Measurements from ENCODE around the gene VAV1. TPM values are rescaled to one million over a fixed set of nuclear protein-coding genes. Genes with fewer than 3 reads are reported as not detected.
A peak's percentile ranks its signal among the peaks of the same experiment; 100 is the strongest.

The VAV1 gene
- total and polyA plus RNA-seq, 8 donors: 1.7 to 130 (median 3.9) TPM

- Histone ChIP-seq H3K27me3 (peaks cover 0 to 16% (median 0%) of the 10 kb centered on the region in 3 donors), H3K9me3 (no peaks in the 10 kb centered on the region), H3K4me3 (no peak overlapping the region), H3K4me1 (no peaks in the 10 kb centered on the region), H3K36me3 (peaks cover 0 to 23% (median 0%) of the 10 kb centered on the region in 4 donors), H3K27ac (no peak overlapping the region)
- TF ChIP-seq POLR2A (IDR thresholded peaks at IDR 0.05): no peak
- TF ChIP-seq CTCF (IDR thresholded peaks at IDR 0.05): no peak
- no peak for TF ChIP-seq POLR2AphosphoS5 (IDR thresholded peaks at IDR 0.05)
- TF ChIP-seq EP300 (IDR thresholded peaks at IDR 0.05): no peak
- intact Hi-C loops (cut with DNase I; ENCODE audit: low total_unique reads): loop anchor here (10.0 kb wide), 1 partner anchor 215 kb away; no protein-coding TSS in a partner anchor
- DNase-seq: peak in 1 of 2 donors; percentile 32
- WGBS, 5 donors: 71 to 90% (median 86%) methylated on average over 2 of the region's 2 CpGs
Measured at GRCh38 chr19:6849876-6850275, 77.4 kb downstream of the VAV1 start.

- H3K4me3 ChIP-seq: no peak overlapping the region
- TF ChIP-seq CTCF (IDR thresholded peaks at IDR 0.05) (no peak), POLR2A (IDR thresholded peaks at IDR 0.05) (no peak), EP300 (IDR thresholded peaks at IDR 0.05) (no peak), POLR2AphosphoS5 (IDR thresholded peaks at IDR 0.05) (no peak)
- H3K9me3 ChIP-seq: no peaks in the 10 kb centered on the region
- H3K27ac ChIP-seq: no peak overlapping the region
- H3K4me1 ChIP-seq: no peaks in the 10 kb centered on the region
- WGBS, 5 donors: 31 to 60% (median 46%) methylated on average over 1 of the region's 1 CpG
- no peak for DNase-seq
- intact Hi-C loops (cut with DNase I; ENCODE audit: low total_unique reads): loop anchor here (10.0 kb wide), 1 partner anchor 217 kb away; no protein-coding TSS in a partner anchor
- peaks cover 0 to 23% (median 0%) of the 10 kb centered on the region in 3 donors for H3K27me3 ChIP-seq
- H3K36me3 ChIP-seq: peaks cover 0 to 30% (median 0%) of the 10 kb centered on the region in 4 donors
Measured at GRCh38 chr19:6851359-6851758, 78.9 kb downstream of the VAV1 start.

GRCh38 chr19:6852001-6852400 lies 79.5 kb downstream of the VAV1 start:
- intact Hi-C loops (cut with DNase I; ENCODE audit: low total_unique reads): loop anchor here (10.0 kb wide), 1 partner anchor 217 kb away; no protein-coding TSS in a partner anchor
- Histone ChIP-seq H3K9me3 (no peaks in the 10 kb centered on the region), H3K4me3 (no peak overlapping the region), H3K27ac (no peak overlapping the region), H3K36me3 (peaks cover 0 to 30% (median 0%) of the 10 kb centered on the region in 4 donors), H3K4me1 (no peaks in the 10 kb centered on the region), H3K27me3 (peaks cover 0 to 24% (median 0%) of the 10 kb centered on the region in 3 donors)
- no peak for DNase-seq
- TF ChIP-seq POLR2AphosphoS5 (IDR thresholded peaks at IDR 0.05) (no peak), EP300 (IDR thresholded peaks at IDR 0.05) (no peak), POLR2A (IDR thresholded peaks at IDR 0.05) (no peak), CTCF (IDR thresholded peaks at IDR 0.05) (no peak)
- 76 to 100% (median 96%) methylated on average over 1 of the region's 1 CpG for WGBS, 5 donors

- intact Hi-C loops (cut with DNase I; ENCODE audit: low total_unique reads): loop anchor here (10.0 kb wide), 1 partner anchor 219 kb away; no protein-coding TSS in a partner anchor
- no peaks in the 10 kb centered on the region for H3K9me3 ChIP-seq
- no peak overlapping the region for H3K27ac ChIP-seq
- H3K4me1 ChIP-seq: no peaks in the 10 kb centered on the region
- TF ChIP-seq CTCF (IDR thresholded peaks at IDR 0.05): no peak
- TF ChIP-seq POLR2A (IDR thresholded peaks at IDR 0.05): no peak
- TF ChIP-seq POLR2AphosphoS5 (IDR thresholded peaks at IDR 0.05): no peak
- no peak for TF ChIP-seq EP300 (IDR thresholded peaks at IDR 0.05)
- DNase-seq: no peak
- 81 to 88% (median 82%) methylated on average over 11 of the region's 11 CpGs for WGBS, 5 donors
- no peak overlapping the region for H3K4me3 ChIP-seq
- peaks cover 0 to 24% (median 0%) of the 10 kb centered on the region in 3 donors for H3K27me3 ChIP-seq
- H3K36me3 ChIP-seq: peaks cover 0 to 25% (median 0%) of the 10 kb centered on the region in 4 donors
Measured at GRCh38 chr19:6853868-6854267, 81.4 kb downstream of the VAV1 start.
